ENCODE measurements around the gene CDK5RAP2. TPM values are rescaled to one million over a fixed set of nuclear protein-coding genes. Genes with fewer than 3 reads are reported as not detected.
A peak's percentile ranks its signal among the peaks of the same experiment; 100 is the strongest.
"Not testable (repeated sequence)": the region's sequence is repeated elsewhere in the genome, so short reads cannot be mapped to it uniquely, and the experiment has no call there.

The CDK5RAP2 gene
- total and polyA plus RNA-seq, 5 experiments from 2014 or later = 17.1 to 94.9 (median 29.2) TPM

GRCh38 chr9:120464887-120465421, 115.0 kb downstream of the CDK5RAP2 start:
- no peaks in the 10 kb centered on the region for H3K9me3 Mint-ChIP-seq

GRCh38 chr9:120464176-120464886, 115.6 kb downstream of the CDK5RAP2 start:
- DNase-seq (no peak), ATAC-seq (no peak)
- no peaks in the 10 kb centered on the region for H3K9me3 Mint-ChIP-seq
- POLR2A ChIA-PET = no interaction called here
- H3K27me3 Mint-ChIP-seq = no peaks in the 10 kb centered on the region
- no peak overlapping the region for H3K4me3 Mint-ChIP-seq
- H3K36me3 Mint-ChIP-seq = peaks cover 18 to 91% (median 48%) of the 10 kb centered on the region in 3 donors
- H3K27ac Mint-ChIP-seq = peak overlapping the region in 3 of 10 donors; percentile 9 to 60 (median 15)
- peaks cover 0 to 3% (median 0%) of the 10 kb centered on the region in 4 donors for H3K4me1 Mint-ChIP-seq

More at GRCh38 chr9:120464887-120465421, 115.0 kb downstream of the CDK5RAP2 start:
- POLR2A ChIA-PET = no interaction called here
- Mint-ChIP-seq H3K27me3 (no peaks in the 10 kb centered on the region), H3K4me1 (peaks cover 0 to 5% (median 0%) of the 10 kb centered on the region in 4 donors), H3K4me3 (no peak overlapping the region), H3K27ac (no peak overlapping the region), H3K36me3 (peaks cover 18 to 93% (median 48%) of the 10 kb centered on the region in 3 donors)
- ATAC-seq (no peak), DNase-seq (no peak)

GRCh38 chr9:120463765-120464164, 116.2 kb downstream of the CDK5RAP2 start:
- DNase-seq = no peak
- POLR2A ChIA-PET = no interaction called here
- no peak for ATAC-seq
- Mint-ChIP-seq H3K4me1 (peaks cover 0 to 3% (median 0%) of the 10 kb centered on the region in 4 donors), H3K27ac (peak overlapping the region in 2 of 10 donors; percentile 15 to 60), H3K27me3 (no peaks in the 10 kb centered on the region), H3K4me3 (no peak overlapping the region), H3K9me3 (no peaks in the 10 kb centered on the region), H3K36me3 (peaks cover 24 to 91% (median 49%) of the 10 kb centered on the region in 3 donors)

GRCh38 chr9:120461677-120462076, 118.3 kb downstream of the CDK5RAP2 start:
- POLR2A ChIA-PET, H3K27ac Mint-ChIP-seq, H3K4me1 Mint-ChIP-seq, H3K9me3 Mint-ChIP-seq, H3K27me3 Mint-ChIP-seq, DNase-seq, ATAC-seq, H3K4me3 Mint-ChIP-seq: not testable (repeated sequence)
- peaks cover 37 to 94% (median 64%) of the 10 kb centered on the region in 3 donors for H3K36me3 Mint-ChIP-seq

GRCh38 chr9:120456218-120456617, 123.7 kb downstream of the CDK5RAP2 start:
- Mint-ChIP-seq H3K27me3 (no peaks in the 10 kb centered on the region), H3K4me3 (no peak overlapping the region), H3K36me3 (peaks cover 31 to 91% (median 78%) of the 10 kb centered on the region in 3 donors), H3K4me1 (peaks cover 0 to 3% (median 0%) of the 10 kb centered on the region in 4 donors), H3K9me3 (peaks cover 0 to 4% (median 0%) of the 10 kb centered on the region in 9 donors), H3K27ac (peak overlapping the region in 1 of 10 donors; percentile 54)
- POLR2A ChIA-PET = no interaction called here
- DNase-seq (no peak), ATAC-seq (no peak)

GRCh38 chr9:120454467-120454866, 125.5 kb downstream of the CDK5RAP2 start:
- H3K4me3 Mint-ChIP-seq = no peak overlapping the region
- ATAC-seq = no peak
- H3K27me3 Mint-ChIP-seq = no peaks in the 10 kb centered on the region
- peaks cover 0 to 4% (median 0%) of the 10 kb centered on the region in 9 donors for H3K9me3 Mint-ChIP-seq
- peaks cover 0 to 3% (median 0%) of the 10 kb centered on the region in 4 donors for H3K4me1 Mint-ChIP-seq
- POLR2A ChIA-PET = no interaction called here
- no peak for DNase-seq
- H3K27ac Mint-ChIP-seq = no peak overlapping the region
- H3K36me3 Mint-ChIP-seq = peaks cover 31 to 74% (median 69%) of the 10 kb centered on the region in 3 donors

GRCh38 chr9:120453792-120454191, 126.2 kb downstream of the CDK5RAP2 start:
- peaks cover 0 to 4% (median 0%) of the 10 kb centered on the region in 9 donors for H3K9me3 Mint-ChIP-seq
- no peak overlapping the region for H3K27ac Mint-ChIP-seq
- H3K4me3 Mint-ChIP-seq = no peak overlapping the region
- peaks cover 0 to 6% (median 0%) of the 10 kb centered on the region in 4 donors for H3K4me1 Mint-ChIP-seq
- no peaks in the 10 kb centered on the region for H3K27me3 Mint-ChIP-seq
- ATAC-seq (no peak), DNase-seq (no peak)
- H3K36me3 Mint-ChIP-seq = peaks cover 31 to 71% (median 68%) of the 10 kb centered on the region in 3 donors
- POLR2A ChIA-PET = no interaction called here

GRCh38 chr9:120452631-120453030, 127.3 kb downstream of the CDK5RAP2 start:
- Mint-ChIP-seq H3K9me3 (peaks cover 0 to 4% (median 0%) of the 10 kb centered on the region in 9 donors), H3K27ac (peak overlapping the region in 1 of 10 donors; percentile 28), H3K36me3 (peaks cover 21 to 63% (median 57%) of the 10 kb centered on the region in 3 donors), H3K4me3 (no peak overlapping the region), H3K4me1 (peaks cover 0 to 10% (median 4%) of the 10 kb centered on the region in 4 donors), H3K27me3 (no peaks in the 10 kb centered on the region)
- POLR2A ChIA-PET = no interaction called here
- DNase-seq (no peak), ATAC-seq (no peak)

- no peak for ATAC-seq
- Mint-ChIP-seq H3K4me3 (no peak overlapping the region), H3K9me3 (peaks cover 0 to 3% (median 0%) of the 10 kb centered on the region in 9 donors), H3K27me3 (no peaks in the 10 kb centered on the region), H3K4me1 (peaks cover 5 to 15% (median 9%) of the 10 kb centered on the region in 4 donors), H3K36me3 (peaks cover 16 to 52% (median 40%) of the 10 kb centered on the region in 3 donors), H3K27ac (no peak overlapping the region)
- DNase-seq = no peak
- POLR2A ChIA-PET = no interaction called here
Observed at GRCh38 chr9:120450916-120451315, 129.1 kb downstream of the CDK5RAP2 start.

GRCh38 chr9:120449566-120449965, 130.4 kb downstream of the CDK5RAP2 start:
- Mint-ChIP-seq H3K4me3 (no peak overlapping the region), H3K27me3 (no peaks in the 10 kb centered on the region), H3K36me3 (peaks cover 13 to 40% (median 26%) of the 10 kb centered on the region in 3 donors), H3K9me3 (no peaks in the 10 kb centered on the region), H3K27ac (no peak overlapping the region), H3K4me1 (peaks cover 5 to 12% (median 9%) of the 10 kb centered on the region in 4 donors)
- ATAC-seq (no peak), DNase-seq (no peak)
- POLR2A ChIA-PET = no interaction called here

- no peaks in the 10 kb centered on the region for H3K9me3 Mint-ChIP-seq
- no peak overlapping the region for H3K4me3 Mint-ChIP-seq
- POLR2A ChIA-PET = no interaction called here
- H3K27ac Mint-ChIP-seq = peak overlapping the region in 1 of 10 donors; percentile 1
- H3K4me1 Mint-ChIP-seq = peaks cover 5 to 12% (median 9%) of the 10 kb centered on the region in 4 donors
- DNase-seq (no peak), ATAC-seq (no peak)
- H3K36me3 Mint-ChIP-seq = peaks cover 19 to 34% (median 21%) of the 10 kb centered on the region in 3 donors
- no peaks in the 10 kb centered on the region for H3K27me3 Mint-ChIP-seq
Observed at GRCh38 chr9:120447959-120448500, 131.9 kb downstream of the CDK5RAP2 start.

GRCh38 chr9:120446671-120447070, 133.3 kb downstream of the CDK5RAP2 start:
- POLR2A ChIA-PET = no interaction called here
- H3K4me1 Mint-ChIP-seq = peaks cover 6 to 12% (median 11%) of the 10 kb centered on the region in 4 donors
- no peak overlapping the region for H3K4me3 Mint-ChIP-seq
- DNase-seq (no peak), ATAC-seq (no peak)
- H3K36me3 Mint-ChIP-seq = peaks cover 22 to 35% (median 25%) of the 10 kb centered on the region in 3 donors
- no peaks in the 10 kb centered on the region for H3K9me3 Mint-ChIP-seq
- no peaks in the 10 kb centered on the region for H3K27me3 Mint-ChIP-seq
- peak overlapping the region in 2 of 10 donors; percentile 6 to 7 for H3K27ac Mint-ChIP-seq

GRCh38 chr9:120443976-120444375, 136.0 kb downstream of the CDK5RAP2 start:
- no peaks in the 10 kb centered on the region for H3K27me3 Mint-ChIP-seq
- DNase-seq = no peak

More at GRCh38 chr9:120443976-120444375, 136.0 kb downstream of the CDK5RAP2 start:
- POLR2A ChIA-PET = no interaction called here
- no peak for ATAC-seq
- Mint-ChIP-seq H3K27ac (no peak overlapping the region), H3K9me3 (no peaks in the 10 kb centered on the region), H3K4me1 (peaks cover 6 to 15% (median 11%) of the 10 kb centered on the region in 4 donors), H3K4me3 (no peak overlapping the region), H3K36me3 (peaks cover 37 to 48% (median 48%) of the 10 kb centered on the region in 3 donors)
